GM12878 (cell line): ENCODE data around the gene MXRA7. TPM values are rescaled to one million over a fixed set of nuclear protein-coding genes. Genes with fewer than 3 reads are reported as not detected.

Experiments
- ATAC-seq: fragments of 200-7000 bp; cut with Tn5 transposase; 3 replicates; pipeline ENCODE4 v1.9.1; 2020; ENCODE audit warnings: mild to moderate bottlenecking, moderate library complexity
- BruUV-seq: library from RNA; stranded (reverse); fragments of 400-500 nt; replicated peaks from 2 replicates; lab custom pipeline; 2021; lab: Mats Ljungman, UMichigan
- CTCF ChIA-PET: fragments of 300-600 bp; sonication (Branson Sonifier 250); formaldehyde crosslinking; extraction: SDS; loops from one replicate; lab custom pipeline; 2021; ENCODE audit warnings: inconsistent platforms; lab: Yijun Ruan, JAX
- POLR2A ChIA-PET: fragments of 350-600 bp; formaldehyde crosslinking; extraction: SDS; loops from one replicate; lab custom pipeline; 2021; ENCODE audit warnings: inconsistent platforms; lab: Charles Lee
- RAD21 ChIA-PET: fragments of 300-600 bp; sonication (Branson Sonifier 250); formaldehyde crosslinking; loops from one replicate; lab custom pipeline; 2023; ENCODE audit warnings: antibody characterized with exemption; ENCODE audit not compliant: unreplicated experiment; lab: Charles Lee
- SMC1A ChIA-PET: fragments of 300-600 bp; sonication (Branson Sonifier 250); formaldehyde crosslinking; loops from one replicate; lab custom pipeline; 2023; ENCODE audit not compliant: unreplicated experiment, uncharacterized antibody; lab: Charles Lee
- DNase-seq: peaks from one replicate; pipeline ENCODE4 v3.0.0-alpha.2; 2011; ENCODE audit warnings: low read depth, low spot score
- FAIRE-seq: peaks from 3 replicates; lab custom pipeline; 2011; peaks lifted over from hg19 to GRCh38; lab: Jason Lieb, UNC
- H2AFZ ChIP-seq: 2 replicates; pipeline ENCODE4 v1.6.0; 2011; ENCODE audit warnings: low read depth, low read length, control low read depth; ENCODE audit not compliant: control insufficient read depth
- H3K27ac ChIP-seq: 2 replicates; pipeline ENCODE4 v1.5.1; 2011; ENCODE audit warnings: control low read depth; ENCODE audit not compliant: control insufficient read depth, insufficient read depth
- H3K27me3 ChIP-seq, 2 experiments: replicated peaks in 1 of 2; 2 replicates each; pipeline versions ENCODE4 v1.6.0 to v1.6.1; 2011; ENCODE audit warnings: low read length in 1 of 2; ENCODE audit not compliant: control insufficient read depth in 2 of 2, insufficient read depth in 2 of 2
- H3K36me3 ChIP-seq, 2 experiments: 2 replicates each; pipeline ENCODE4 v1.5.1; 2011; ENCODE audit warnings: low read length in 1 of 2; ENCODE audit not compliant: control insufficient read depth in 2 of 2, insufficient read depth in 2 of 2
- H3K4me1 ChIP-seq: 2 replicates; pipeline ENCODE4 v1.6.1; 2011; ENCODE audit warnings: mild to moderate bottlenecking, low read length, moderate library complexity, mixed read lengths; ENCODE audit not compliant: control insufficient read depth, insufficient read depth
- H3K4me2 ChIP-seq: 2 replicates; pipeline ENCODE4 v1.6.0; 2011; ENCODE audit warnings: control low read depth; ENCODE audit not compliant: control insufficient read depth, insufficient read depth
- H3K4me3 ChIP-seq: fragments of 200-600 bp; sonication (generic); 2 replicates; pipeline ENCODE4 v1.5.1; 2016
- H3K79me2 ChIP-seq: 2 replicates; pipeline ENCODE4 v1.6.0; 2011; ENCODE audit warnings: low read length; ENCODE audit not compliant: control insufficient read depth, insufficient read depth
- H3K9ac ChIP-seq: 2 replicates; pipeline ENCODE4 v1.8.0; 2011; ENCODE audit warnings: low read length, control low read depth, mixed read lengths; ENCODE audit not compliant: control insufficient read depth, insufficient read depth
- H3K9me3 ChIP-seq: replicated peaks from 3 replicates; pipeline ENCODE4 v1.5.1; 2011; ENCODE audit warnings: mild to moderate bottlenecking, low read length; ENCODE audit not compliant: control insufficient read depth, insufficient read depth
- H4K20me1 ChIP-seq: 2 replicates; pipeline ENCODE4 v1.6.0; 2011; ENCODE audit not compliant: control insufficient read depth, insufficient read depth
- CBX5 ChIP-seq: sonication (generic); IDR thresholded peaks from 2 replicates; pipeline ENCODE4 v1.6.1; 2016; ENCODE audit warnings: low read depth, moderate library complexity, mild to moderate bottlenecking, inconsistent platforms
- DPF2 ChIP-seq: fragments of 450-650 bp; IDR thresholded peaks from 2 replicates; pipeline ENCODE4 v1.6.1; 2017; ENCODE audit warnings: mild to moderate bottlenecking
- EP300 ChIP-seq, 2 experiments: fragments of 150-350 bp in 1 of 2; IDR thresholded peaks; 2 replicates each; pipeline ENCODE4 v1.6.1; 2011 to 2012; ENCODE audit warnings: low read depth in 2 of 2, low read length in 2 of 2, borderline replicate concordance in 1 of 2, improper control_type of control experiment in 1 of 2, inconsistent platforms in 1 of 2; ENCODE audit not compliant: control insufficient read depth in 1 of 2
- FOXM1 ChIP-seq: IDR thresholded peaks from 2 replicates; pipeline ENCODE4 v1.6.1; 2012; ENCODE audit warnings: low read depth, mild to moderate bottlenecking, inconsistent platforms, low read length, moderate library complexity
- JUNB ChIP-seq: IDR thresholded peaks from 2 replicates; pipeline ENCODE4 v1.6.1; 2016; ENCODE audit warnings: antibody characterized with exemption, mild to moderate bottlenecking
- MYC ChIP-seq: IDR thresholded peaks from 2 replicates; pipeline ENCODE4 v1.6.1; 2011; ENCODE audit warnings: mild to moderate bottlenecking, low read length, moderate library complexity, inconsistent platforms; ENCODE audit not compliant: insufficient read depth, insufficient replicate concordance, insufficient read length, severe bottlenecking
- RUNX3 ChIP-seq: IDR thresholded peaks from 2 replicates; pipeline ENCODE4 v1.6.1; 2012; ENCODE audit warnings: low read length, inconsistent platforms
- TBL1XR1 ChIP-seq: IDR thresholded peaks from 2 replicates; pipeline ENCODE4 v1.6.1; 2012; ENCODE audit warnings: low read depth, low read length, improper control_type of control experiment
- WRNIP1 ChIP-seq: IDR thresholded peaks from 2 replicates; pipeline ENCODE4 v1.6.1; 2011; ENCODE audit warnings: low read depth, low read length, improper control_type of control experiment, borderline replicate concordance
- ZNF274 ChIP-seq: IDR thresholded peaks from one replicate; pipeline ENCODE4 v1.8.0; 2011; ENCODE audit not compliant: insufficient read length, insufficient read depth
- WGBS: methylation state at CpG from one replicate; pipeline ENCODE4 v1.1.6; 2016; ENCODE audit warnings: low lambda C conversion rate; ENCODE audit not compliant: insufficient replicate concordance, insufficient coverage; ENCODE audit errors: missing lambda C conversion rate; 5-methylcytosine and 5-hydroxymethylcytosine counted together
- in situ Hi-C: fragments of 300-500 bp; cut with MboI; formaldehyde crosslinking; loops from 9 replicates; pipeline ENCODE4 v1.14.3; 2018; ENCODE audit warnings: mixed read lengths
- intact Hi-C: fragments of 100-400 bp; cut with micrococcal nuclease; formaldehyde crosslinking; loops from one replicate; pipeline ENCODE4 v1.14.2; 2022; ENCODE audit not compliant: unreplicated experiment
- polyA plus RNA-seq, 11 experiments: library from polyadenylated mRNA; depleted of rRNA in 4 of 11; unstranded in 6 of 11; stranded (reverse) in 5 of 11; fragments of >200 nt; fragmentation: Nextera tagmentation in 4 of 11; fragmentation: Illumina TruSeq in 1 of 11; extraction: Ambion mirVana in 4 of 11; extraction: Trizol in 1 of 11; gene quantifications; 1 replicate in 1 of 11; 2 replicates in 10 of 11; pipeline versions ENCODE4 v1.2.1 to v1.2.3, GENCODE V29; 2011 to 2016; ENCODE audit warnings: inconsistent platforms in 2 of 11, missing spikeins in 2 of 11, low read depth in 1 of 11
- total RNA-seq, 4 experiments: library from RNA; depleted of rRNA in 3 of 4; stranded (reverse); fragments of >200 nt in 3 of 4; fragmentation: Illumina TruSeq in 1 of 4; extraction: Trizol in 1 of 4; gene quantifications; 2 replicates each; pipeline versions ENCODE4 v1.2.1 to v1.2.3, GENCODE V29; 2013 to 2021
- TF ChIP-seq, protein P1 (sequence below): IDR thresholded peaks from 2 replicates; pipeline ENCODE4 v1.6.1; 2012; ENCODE audit warnings: low read depth, low read length, improper control_type of control experiment
- TF ChIP-seq, protein P2 (sequence below): IDR thresholded peaks from 2 replicates; pipeline ENCODE4 v1.6.1; 2011; ENCODE audit warnings: borderline replicate concordance, low read depth, mild to moderate bottlenecking, moderate library complexity, low read length; ENCODE audit not compliant: insufficient read depth, poor library complexity, severe bottlenecking
- TF ChIP-seq, protein P3 (sequence below): IDR thresholded peaks from 2 replicates; pipeline ENCODE4 v1.6.1; 2012; ENCODE audit warnings: improper control_type of control experiment, low read depth, low read length; ENCODE audit not compliant: insufficient replicate concordance

The MXRA7 gene
- total and polyA plus RNA-seq, 10 of the 15 experiments (the other 5 are each of a cell fraction or from before 2014, with no cell fraction given), result 0.03 to 2.0 (median 0.33) TPM

GRCh38 chr17:76758570-76758969 lies 47.8 kb upstream of the MXRA7 start:
- ChIA-PET SMC1A (no interaction called here), CTCF (interaction anchor here (0.8 kb wide), 1 partner anchor 266 kb away, joined by 3 read pairs; no protein-coding TSS in a partner anchor)
- 97% methylated on average over 3 of the region's 3 CpGs for WGBS
- TF ChIP-seq, protein P1, sequence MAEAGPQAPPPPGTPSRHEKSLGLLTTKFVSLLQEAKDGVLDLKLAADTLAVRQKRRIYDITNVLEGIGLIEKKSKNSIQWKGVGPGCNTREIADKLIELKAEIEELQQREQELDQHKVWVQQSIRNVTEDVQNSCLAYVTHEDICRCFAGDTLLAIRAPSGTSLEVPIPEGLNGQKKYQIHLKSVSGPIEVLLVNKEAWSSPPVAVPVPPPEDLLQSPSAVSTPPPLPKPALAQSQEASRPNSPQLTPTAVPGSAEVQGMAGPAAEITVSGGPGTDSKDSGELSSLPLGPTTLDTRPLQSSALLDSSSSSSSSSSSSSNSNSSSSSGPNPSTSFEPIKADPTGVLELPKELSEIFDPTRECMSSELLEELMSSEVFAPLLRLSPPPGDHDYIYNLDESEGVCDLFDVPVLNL, result no peak
- TF ChIP-seq ZNF274, result no peak
- TF ChIP-seq DPF2, result no peak
- TF ChIP-seq CBX5, result no peak
- TF ChIP-seq WRNIP1, result no peak
- no peak for TF ChIP-seq JUNB
- no peak for TF ChIP-seq FOXM1
- TF ChIP-seq, protein P2, sequence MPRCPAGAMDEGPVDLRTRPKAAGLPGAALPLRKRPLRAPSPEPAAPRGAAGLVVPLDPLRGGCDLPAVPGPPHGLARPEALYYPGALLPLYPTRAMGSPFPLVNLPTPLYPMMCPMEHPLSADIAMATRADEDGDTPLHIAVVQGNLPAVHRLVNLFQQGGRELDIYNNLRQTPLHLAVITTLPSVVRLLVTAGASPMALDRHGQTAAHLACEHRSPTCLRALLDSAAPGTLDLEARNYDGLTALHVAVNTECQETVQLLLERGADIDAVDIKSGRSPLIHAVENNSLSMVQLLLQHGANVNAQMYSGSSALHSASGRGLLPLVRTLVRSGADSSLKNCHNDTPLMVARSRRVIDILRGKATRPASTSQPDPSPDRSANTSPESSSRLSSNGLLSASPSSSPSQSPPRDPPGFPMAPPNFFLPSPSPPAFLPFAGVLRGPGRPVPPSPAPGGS, result no peak
- TF ChIP-seq MYC, result no peak
- TF ChIP-seq, protein P3, sequence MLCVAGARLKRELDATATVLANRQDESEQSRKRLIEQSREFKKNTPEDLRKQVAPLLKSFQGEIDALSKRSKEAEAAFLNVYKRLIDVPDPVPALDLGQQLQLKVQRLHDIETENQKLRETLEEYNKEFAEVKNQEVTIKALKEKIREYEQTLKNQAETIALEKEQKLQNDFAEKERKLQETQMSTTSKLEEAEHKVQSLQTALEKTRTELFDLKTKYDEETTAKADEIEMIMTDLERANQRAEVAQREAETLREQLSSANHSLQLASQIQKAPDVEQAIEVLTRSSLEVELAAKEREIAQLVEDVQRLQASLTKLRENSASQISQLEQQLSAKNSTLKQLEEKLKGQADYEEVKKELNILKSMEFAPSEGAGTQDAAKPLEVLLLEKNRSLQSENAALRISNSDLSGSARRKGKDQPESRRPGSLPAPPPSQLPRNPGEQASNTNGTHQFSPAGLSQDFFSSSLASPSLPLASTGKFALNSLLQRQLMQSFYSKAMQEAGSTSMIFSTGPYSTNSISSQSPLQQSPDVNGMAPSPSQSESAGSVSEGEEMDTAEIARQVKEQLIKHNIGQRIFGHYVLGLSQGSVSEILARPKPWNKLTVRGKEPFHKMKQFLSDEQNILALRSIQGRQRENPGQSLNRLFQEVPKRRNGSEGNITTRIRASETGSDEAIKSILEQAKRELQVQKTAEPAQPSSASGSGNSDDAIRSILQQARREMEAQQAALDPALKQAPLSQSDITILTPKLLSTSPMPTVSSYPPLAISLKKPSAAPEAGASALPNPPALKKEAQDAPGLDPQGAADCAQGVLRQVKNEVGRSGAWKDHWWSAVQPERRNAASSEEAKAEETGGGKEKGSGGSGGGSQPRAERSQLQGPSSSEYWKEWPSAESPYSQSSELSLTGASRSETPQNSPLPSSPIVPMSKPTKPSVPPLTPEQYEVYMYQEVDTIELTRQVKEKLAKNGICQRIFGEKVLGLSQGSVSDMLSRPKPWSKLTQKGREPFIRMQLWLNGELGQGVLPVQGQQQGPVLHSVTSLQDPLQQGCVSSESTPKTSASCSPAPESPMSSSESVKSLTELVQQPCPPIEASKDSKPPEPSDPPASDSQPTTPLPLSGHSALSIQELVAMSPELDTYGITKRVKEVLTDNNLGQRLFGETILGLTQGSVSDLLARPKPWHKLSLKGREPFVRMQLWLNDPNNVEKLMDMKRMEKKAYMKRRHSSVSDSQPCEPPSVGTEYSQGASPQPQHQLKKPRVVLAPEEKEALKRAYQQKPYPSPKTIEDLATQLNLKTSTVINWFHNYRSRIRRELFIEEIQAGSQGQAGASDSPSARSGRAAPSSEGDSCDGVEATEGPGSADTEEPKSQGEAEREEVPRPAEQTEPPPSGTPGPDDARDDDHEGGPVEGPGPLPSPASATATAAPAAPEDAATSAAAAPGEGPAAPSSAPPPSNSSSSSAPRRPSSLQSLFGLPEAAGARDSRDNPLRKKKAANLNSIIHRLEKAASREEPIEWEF, result no peak
- TF ChIP-seq RUNX3, result no peak
- TF ChIP-seq TBL1XR1, result no peak
- TF ChIP-seq EP300 (IDR thresholded peaks at IDR 0.05; ENCODE audit: borderline replicate concordance in 1 of 2, control insufficient read depth in 1 of 2, low read depth in 2 of 2, low read length in 2 of 2), result no peak

More at GRCh38 chr17:76758570-76758969, 47.8 kb upstream of the MXRA7 start:
- no peaks in the 10 kb centered on the region for H4K20me1 ChIP-seq
- H2AFZ ChIP-seq, result no peak overlapping the region
- H3K36me3 ChIP-seq, result peaks cover 0 to 11% of the 10 kb centered on the region in 2 experiments; a peak in 2 of 4 replicates
- H3K4me3 ChIP-seq, result no peak overlapping the region
- no peaks in the 10 kb centered on the region for H3K79me2 ChIP-seq
- POLR2A ChIA-PET, result interaction anchor here (0.6 to 0.7 kb wide), 2 partner anchors 15 to 57 kb away, joined by 4 to 6 read pairs; no protein-coding TSS in a partner anchor
- H3K4me2 ChIP-seq, result no peak overlapping the region
- in situ Hi-C loops, result no loop called here
- BruUV-seq, result no TSS peak
- H3K9me3 ChIP-seq, result no peaks in the 10 kb centered on the region
- H3K27me3 ChIP-seq, result no peaks in the 10 kb centered on the region
- DNase-seq (no peak), FAIRE-seq (no peak), ATAC-seq (no peak)
- no peak overlapping the region for H3K9ac ChIP-seq
- intact Hi-C loops, result no loop called here
- RAD21 ChIA-PET, result no interaction called here
- H3K4me1 ChIP-seq, result no peaks in the 10 kb centered on the region; the same call in 1 of the 2 replicates
- no peak overlapping the region for H3K27ac ChIP-seq
